Prostate gland (tissue), 2 donors: ENCODE results near the gene RAD51B. TPM values are rescaled to one million over a fixed set of nuclear protein-coding genes. Genes with fewer than 3 reads are reported as not detected.

Source experiments
- DNase-seq: peaks from one replicate; pipeline ENCODE4 v3.0.0-alpha.2; 2019; ENCODE audit warnings: low spot score
- H3K27ac ChIP-seq, 2 donors: fragments of 200-600 bp; sonication (generic); 2 replicates each; pipeline ENCODE4 v1.5.1; 2017 to 2019
- H3K27me3 ChIP-seq: fragments of 200-600 bp; sonication (generic); replicated peaks from 2 replicates; pipeline ENCODE4 v1.5.1; 2019; ENCODE audit not compliant: insufficient read depth
- H3K36me3 ChIP-seq, 2 donors: fragments of 200-600 bp; sonication (generic); 1 replicate in 1 of 2; 2 replicates in 1 of 2; pipeline versions ENCODE4 v1.5.1 to v1.8.1; 2017 to 2019
- H3K4me1 ChIP-seq: fragments of 200-600 bp; sonication (generic); replicated peaks from 2 replicates; pipeline ENCODE4 v1.5.1; 2019
- H3K4me3 ChIP-seq, 2 donors: fragments of 200-600 bp; sonication (generic); 2 replicates each; pipeline ENCODE4 v1.5.1; 2017 to 2019
- H3K9me3 ChIP-seq: fragments of 200-600 bp; sonication (generic); 2 replicates; pipeline ENCODE4 v1.5.1; 2017
- POLR2A ChIP-seq: fragments of 450-650 bp; IDR thresholded peaks from one replicate; pipeline ENCODE4 v1.6.1; 2016; ENCODE audit warnings: antibody characterized with exemption, mild to moderate bottlenecking
- POLR2AphosphoS5 ChIP-seq: sonication (generic); formaldehyde crosslinking; IDR thresholded peaks from one replicate; pipeline ENCODE4 v1.6.1; 2017; ENCODE audit warnings: antibody characterized with exemption
- WGBS: methylation state at CpG from one replicate; pipeline ENCODE4 v1.1.5; 2018; 5-methylcytosine and 5-hydroxymethylcytosine counted together
- intact Hi-C: fragments of 100-400 bp; cut with DNase I; formaldehyde crosslinking; loops from one replicate; pipeline ENCODE4 v1.14.2; 2022
- total RNA-seq, 2 donors: library from RNA; depleted of rRNA; stranded (reverse); fragments of >200 nt; gene quantifications; one replicate each; pipeline ENCODE4 v1.1.0, GENCODE V29; 2016
- TF ChIP-seq, protein P1 (sequence below), 4 experiments: fragments of 200-600 bp in 2 of 4; fragments of 450-650 bp in 2 of 4; sonication (generic) in 2 of 4; IDR thresholded peaks; 1 replicate in 3 of 4; 2 replicates in 1 of 4; pipeline ENCODE4 v1.5.1; 2016 to 2019; ENCODE audit warnings: antibody characterized with exemption in 4 of 4, mild to moderate bottlenecking in 2 of 4, moderate library complexity in 2 of 4

RAD51B gene
- total RNA-seq, 2 donors from 2014 or later = 14.9 to 35.8 TPM

DNA sequence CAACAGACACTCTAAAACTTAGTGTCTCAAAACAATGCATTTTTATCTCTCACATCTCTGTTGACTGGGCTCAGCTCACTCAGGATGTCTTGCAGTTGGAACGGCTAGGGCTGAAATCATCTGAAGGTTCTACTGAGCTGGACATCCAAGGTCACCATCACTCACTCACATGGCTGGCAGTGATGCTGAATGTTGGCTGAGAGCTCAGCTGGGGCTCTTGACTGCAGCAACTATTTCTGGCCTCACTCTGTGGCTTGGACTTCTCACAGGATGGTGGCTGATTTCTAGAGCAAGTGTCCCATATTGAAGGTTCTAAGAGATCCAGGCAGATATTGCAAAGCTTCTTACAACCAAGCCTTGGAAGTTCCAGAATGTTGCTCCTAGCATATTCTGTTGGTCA, 806.8 kb downstream of the RAD51B start:
- Histone ChIP-seq H3K4me1 (peaks cover 5% of the 10 kb centered on the region), H3K27ac (no peak overlapping the region), H3K27me3 (no peaks in the 10 kb centered on the region), H3K4me3 (no peak overlapping the region), H3K36me3 (no peaks in the 10 kb centered on the region), H3K9me3 (no peaks in the 10 kb centered on the region)
- 46% methylated on average over 1 of the region's 1 CpG for WGBS
- intact Hi-C loops = no loop called here
- TF ChIP-seq, protein P1, sequence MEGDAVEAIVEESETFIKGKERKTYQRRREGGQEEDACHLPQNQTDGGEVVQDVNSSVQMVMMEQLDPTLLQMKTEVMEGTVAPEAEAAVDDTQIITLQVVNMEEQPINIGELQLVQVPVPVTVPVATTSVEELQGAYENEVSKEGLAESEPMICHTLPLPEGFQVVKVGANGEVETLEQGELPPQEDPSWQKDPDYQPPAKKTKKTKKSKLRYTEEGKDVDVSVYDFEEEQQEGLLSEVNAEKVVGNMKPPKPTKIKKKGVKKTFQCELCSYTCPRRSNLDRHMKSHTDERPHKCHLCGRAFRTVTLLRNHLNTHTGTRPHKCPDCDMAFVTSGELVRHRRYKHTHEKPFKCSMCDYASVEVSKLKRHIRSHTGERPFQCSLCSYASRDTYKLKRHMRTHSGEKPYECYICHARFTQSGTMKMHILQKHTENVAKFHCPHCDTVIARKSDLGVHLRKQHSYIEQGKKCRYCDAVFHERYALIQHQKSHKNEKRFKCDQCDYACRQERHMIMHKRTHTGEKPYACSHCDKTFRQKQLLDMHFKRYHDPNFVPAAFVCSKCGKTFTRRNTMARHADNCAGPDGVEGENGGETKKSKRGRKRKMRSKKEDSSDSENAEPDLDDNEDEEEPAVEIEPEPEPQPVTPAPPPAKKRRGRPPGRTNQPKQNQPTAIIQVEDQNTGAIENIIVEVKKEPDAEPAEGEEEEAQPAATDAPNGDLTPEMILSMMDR (IDR thresholded peaks at IDR 0.05) = no peak
- no peak for TF ChIP-seq POLR2A
- no peak for TF ChIP-seq POLR2AphosphoS5
- DNase-seq = no peak

DNA sequence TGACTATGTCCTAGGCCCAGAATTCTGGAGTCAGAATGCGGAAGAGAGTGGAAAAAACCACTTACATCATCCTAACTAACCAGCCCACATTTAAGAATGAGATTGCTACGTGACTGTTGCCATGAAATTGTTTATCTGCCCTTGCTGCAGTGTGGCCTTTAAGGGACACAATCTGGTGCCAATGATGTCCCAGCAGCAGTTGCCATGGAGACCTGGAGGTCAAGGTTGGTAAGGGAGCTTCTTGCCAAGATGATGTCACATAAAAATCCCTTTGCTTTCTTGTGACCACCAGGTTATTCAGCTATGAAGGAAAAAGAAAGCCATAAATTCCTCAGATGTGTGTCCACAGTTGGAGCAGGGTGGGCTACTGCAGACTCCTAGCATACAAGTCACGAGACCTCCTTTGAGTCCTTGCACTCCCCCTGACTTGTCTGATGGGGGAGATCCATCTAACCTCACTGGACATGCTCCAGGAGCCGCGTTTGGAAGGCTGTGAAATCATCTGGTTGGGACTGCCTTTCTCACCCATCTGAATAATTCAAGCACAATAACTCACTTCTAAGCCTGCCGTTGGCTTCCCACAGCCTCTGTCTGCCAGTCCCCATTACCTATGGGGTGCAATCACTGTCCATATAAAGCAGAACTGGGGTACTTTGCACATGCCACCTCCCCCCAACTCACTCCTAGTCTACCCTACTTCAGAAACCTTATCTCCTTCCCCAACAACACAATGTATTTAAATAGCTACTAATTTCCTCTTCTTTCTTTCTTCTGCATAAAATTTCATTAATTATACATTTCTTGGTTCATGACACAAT, 807.7 kb downstream of the RAD51B start:
- no peaks in the 10 kb centered on the region for H3K36me3 ChIP-seq
- TF ChIP-seq, protein P1 (IDR thresholded peaks at IDR 0.05) = peak in 1 of 4 experiments; percentile 5
- TF ChIP-seq POLR2AphosphoS5 = no peak
- TF ChIP-seq POLR2A = no peak
- no peaks in the 10 kb centered on the region for H3K27me3 ChIP-seq
- intact Hi-C loops = no loop called here
- no peak overlapping the region for H3K27ac ChIP-seq
- no peak overlapping the region for H3K4me3 ChIP-seq
- 55% methylated on average over 6 of the region's 6 CpGs for WGBS
- H3K9me3 ChIP-seq = no peaks in the 10 kb centered on the region
- peaks cover 5% of the 10 kb centered on the region for H3K4me1 ChIP-seq
- DNase-seq = no peak

DNA sequence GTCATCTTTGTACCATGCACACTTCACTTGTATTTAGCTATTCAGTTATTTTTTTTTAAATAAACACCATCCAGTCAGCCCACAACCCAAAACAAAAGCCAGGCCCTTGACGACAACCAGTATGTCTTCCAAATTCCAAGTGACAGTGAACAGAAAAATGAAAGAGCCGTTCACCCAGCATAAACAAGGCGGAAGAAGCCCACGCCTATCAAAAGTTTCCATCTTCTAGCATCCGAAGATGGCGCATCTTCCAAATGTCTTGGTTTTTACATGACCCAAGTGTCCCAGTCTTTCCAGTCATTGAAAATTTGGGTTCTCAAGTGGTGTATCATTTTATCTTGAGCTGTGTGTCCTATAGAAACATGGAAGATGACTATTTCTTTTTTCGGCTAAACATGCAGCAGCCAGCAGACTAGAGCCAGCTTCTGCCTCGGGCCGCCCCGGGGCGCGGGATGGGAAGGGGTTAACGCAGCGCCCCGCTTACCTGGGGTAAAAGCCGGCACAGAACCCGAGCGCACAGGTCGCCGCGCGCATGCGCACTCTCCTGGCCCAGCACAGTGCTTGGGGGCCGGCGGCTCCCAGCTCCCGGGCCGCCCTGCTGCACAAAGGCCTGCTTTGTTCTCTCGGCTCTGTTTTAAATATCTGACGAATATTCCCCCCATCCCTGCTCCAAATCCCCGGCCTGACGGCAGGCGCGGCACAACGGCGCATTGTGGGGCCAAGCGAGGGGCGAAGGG, 808.5 kb downstream of the RAD51B start:
- H3K36me3 ChIP-seq = no peaks in the 10 kb centered on the region
- peak overlapping the region; percentile 0 to 31 for H3K4me3 ChIP-seq
- intact Hi-C loops = no loop called here
- peak overlapping the region; percentile 86 to 89 for H3K27ac ChIP-seq
- H3K9me3 ChIP-seq = no peaks in the 10 kb centered on the region
- peak; percentile 74 for DNase-seq
- WGBS = 40% methylated on average over 37 of the region's 37 CpGs
- no peaks in the 10 kb centered on the region for H3K27me3 ChIP-seq
- TF ChIP-seq, protein P1 (IDR thresholded peaks at IDR 0.05) = no peak
- peak; percentile 7 for TF ChIP-seq POLR2AphosphoS5
- no peak for TF ChIP-seq POLR2A
- peaks cover 5% of the 10 kb centered on the region for H3K4me1 ChIP-seq

DNA sequence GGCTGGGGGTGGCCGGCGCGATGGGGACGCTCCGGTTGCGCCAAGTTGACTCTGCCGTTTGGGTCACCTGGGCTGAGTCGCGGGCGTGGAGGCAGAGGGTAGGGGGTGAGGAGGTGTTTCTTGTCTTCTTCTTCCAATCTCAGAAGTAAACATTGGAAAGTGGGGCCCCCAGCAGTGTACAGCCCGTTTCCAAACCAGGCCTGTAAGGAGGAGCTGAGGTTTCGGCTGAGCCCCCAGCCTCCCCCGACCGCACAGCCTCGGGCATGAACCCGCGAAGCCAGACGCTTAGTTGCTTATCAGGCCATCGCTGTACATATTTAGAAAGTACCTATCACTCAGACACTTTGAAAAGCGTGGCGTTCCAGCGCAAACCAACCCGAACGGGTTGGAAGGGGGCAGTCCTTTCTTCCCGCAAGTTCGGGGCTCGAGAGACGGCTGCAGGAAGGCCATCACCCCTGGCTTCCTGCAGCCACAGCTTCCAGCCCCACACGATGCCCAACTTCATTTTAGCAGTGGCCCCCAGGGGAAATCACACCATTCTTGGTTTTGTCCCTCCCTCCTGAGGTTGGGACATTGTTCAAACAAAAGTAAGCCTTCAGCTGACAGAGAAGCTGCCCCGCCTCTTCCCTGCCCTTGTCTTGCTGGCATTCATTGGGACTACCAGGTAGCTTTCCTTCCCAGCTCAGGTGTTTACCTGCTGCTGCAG, 809.2 kb downstream of the RAD51B start:
- WGBS = 27% methylated on average over 30 of the region's 30 CpGs
- H3K4me1 ChIP-seq = peaks cover 5% of the 10 kb centered on the region
- no peaks in the 10 kb centered on the region for H3K27me3 ChIP-seq
- peak overlapping the region; percentile 86 to 89 for H3K27ac ChIP-seq
- H3K4me3 ChIP-seq = peak overlapping the region; percentile 0 to 31
- intact Hi-C loops = no loop called here
- TF ChIP-seq POLR2AphosphoS5 = peak; percentile 78
- TF ChIP-seq, protein P1 (IDR thresholded peaks at IDR 0.05) = peak in 2 of 4 experiments; percentile 14 to 17
- peak; percentile 29 for TF ChIP-seq POLR2A
- H3K36me3 ChIP-seq = no peaks in the 10 kb centered on the region
- DNase-seq = peak; percentile 88
- H3K9me3 ChIP-seq = no peaks in the 10 kb centered on the region
